T-helper 17 cell (primary cell): ENCODE results near the gene CYP2E1. TPM values are rescaled to one million over a fixed set of nuclear protein-coding genes. Genes with fewer than 3 reads are reported as not detected.
"Not testable (repeated sequence)": the region's sequence is repeated elsewhere in the genome, so short reads cannot be mapped to it uniquely, and the experiment has no call there.

Source experiments
- ATAC-seq: fragments of 150-1000 bp; cut with Tn5 transposase; 2 replicates; pipeline ENCODE4 v1.10.0; 2021; ENCODE audit warnings: mild to moderate bottlenecking, moderate library complexity
- DNase-seq, 3 donors: peaks; one replicate each; pipeline versions ENCODE4 v3.0.0 to v3.0.0-alpha.2; 2020 to 2021
- H3K9me3 ChIP-seq: one replicate; pipeline ENCODE4 v1.7.0; 2013; ENCODE audit warnings: low read length, mild to moderate bottlenecking; ENCODE audit not compliant: control insufficient read depth, poor library complexity, severe bottlenecking
- H3K27ac Mint-ChIP-seq: one replicate; pipeline ENCODE4 v1.8.0; 2022; ENCODE audit warnings: mild to moderate bottlenecking, moderate library complexity, mixed read lengths
- H3K27me3 Mint-ChIP-seq: one replicate; pipeline ENCODE4 v1.8.0; 2022; ENCODE audit warnings: mixed read lengths
- H3K36me3 Mint-ChIP-seq: one replicate; pipeline ENCODE4 v1.8.0; 2022; ENCODE audit warnings: low read depth, mixed read lengths
- H3K4me1 Mint-ChIP-seq: one replicate; pipeline ENCODE4 v1.8.0; 2022; ENCODE audit warnings: mild to moderate bottlenecking, mixed read lengths
- H3K4me3 Mint-ChIP-seq: one replicate; pipeline ENCODE4 v1.8.0; 2022; ENCODE audit warnings: mild to moderate bottlenecking, moderate library complexity, mixed read lengths
- total RNA-seq, 4 donors: library from RNA in 2 of 4; stranded (reverse) in 2 of 4; gene quantifications; one replicate each; pipeline ENCODE4 v1.2.3 and lab custom pipeline; 2022 to 2026

The CYP2E1 gene
- total RNA-seq, 2 donors from 2014 or later, result 12.3 to 14.5 TPM

DNA sequence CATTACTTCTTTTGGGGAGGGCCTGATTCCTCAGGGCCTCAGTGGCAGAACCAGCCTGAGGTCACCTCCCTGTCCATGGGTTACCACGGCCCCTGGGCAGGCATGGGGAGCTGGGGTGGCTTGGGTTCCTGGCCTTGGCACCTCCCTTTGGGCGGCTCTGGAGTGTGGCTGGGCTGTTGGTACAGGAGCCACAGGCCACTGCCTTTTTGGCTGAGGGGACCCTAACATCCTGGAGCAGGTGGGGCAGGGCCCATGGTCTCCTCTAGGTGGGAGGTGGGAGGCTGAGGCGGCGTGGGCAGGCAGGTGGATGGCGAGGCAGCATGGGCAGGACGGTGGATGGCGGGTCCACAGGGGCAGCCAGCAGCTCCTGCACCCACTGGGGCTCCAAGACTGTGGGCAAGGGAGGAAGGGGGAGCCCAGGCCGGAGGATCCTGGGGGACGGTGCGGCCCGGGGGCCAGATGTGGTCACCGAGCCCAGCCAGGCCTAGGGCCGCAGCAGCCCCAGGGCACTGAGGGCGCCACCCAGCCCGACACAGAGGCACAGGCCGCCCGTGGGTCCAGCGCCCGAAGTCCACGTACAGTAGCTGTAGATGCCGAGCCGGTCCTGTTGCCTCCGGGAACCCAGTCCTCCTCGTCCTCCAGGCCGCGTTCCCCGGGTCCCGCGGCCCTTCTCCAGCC is 40.6 kb downstream of the CYP2E1 start:
- Mint-ChIP-seq H3K27me3 (peaks cover 15% of the 10 kb centered on the region), H3K36me3 (no peaks in the 10 kb centered on the region), H3K4me1 (no peaks in the 10 kb centered on the region), H3K27ac (no peak overlapping the region), H3K4me3 (no peak overlapping the region)
- H3K9me3 ChIP-seq, result no peaks in the 10 kb centered on the region
- DNase-seq, result no peak
- no peak for ATAC-seq

DNA sequence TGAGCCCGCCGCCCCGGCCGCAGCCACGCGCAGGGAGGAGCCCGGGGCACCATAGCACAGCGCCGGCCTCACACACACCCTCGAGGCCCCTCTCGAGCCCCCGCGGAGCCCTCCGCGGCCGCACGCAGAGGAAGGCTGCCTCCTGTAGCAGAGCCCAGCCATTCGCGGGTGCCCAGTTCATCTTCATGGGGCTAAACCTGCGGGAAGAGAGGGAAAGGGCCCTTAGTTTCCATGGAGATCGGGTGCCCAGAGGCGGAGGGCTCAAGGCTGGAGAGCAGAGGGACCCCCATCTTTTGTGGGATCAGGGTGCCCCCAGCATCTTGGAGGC is 41.1 kb downstream of the CYP2E1 start:
- H3K27ac Mint-ChIP-seq, result no peak overlapping the region
- ATAC-seq (no peak), DNase-seq (no peak)
- peaks cover 15% of the 10 kb centered on the region for H3K27me3 Mint-ChIP-seq
- H3K4me3 Mint-ChIP-seq, result no peak overlapping the region
- H3K4me1 Mint-ChIP-seq, result no peaks in the 10 kb centered on the region
- H3K36me3 Mint-ChIP-seq, result no peaks in the 10 kb centered on the region
- no peaks in the 10 kb centered on the region for H3K9me3 ChIP-seq

DNA sequence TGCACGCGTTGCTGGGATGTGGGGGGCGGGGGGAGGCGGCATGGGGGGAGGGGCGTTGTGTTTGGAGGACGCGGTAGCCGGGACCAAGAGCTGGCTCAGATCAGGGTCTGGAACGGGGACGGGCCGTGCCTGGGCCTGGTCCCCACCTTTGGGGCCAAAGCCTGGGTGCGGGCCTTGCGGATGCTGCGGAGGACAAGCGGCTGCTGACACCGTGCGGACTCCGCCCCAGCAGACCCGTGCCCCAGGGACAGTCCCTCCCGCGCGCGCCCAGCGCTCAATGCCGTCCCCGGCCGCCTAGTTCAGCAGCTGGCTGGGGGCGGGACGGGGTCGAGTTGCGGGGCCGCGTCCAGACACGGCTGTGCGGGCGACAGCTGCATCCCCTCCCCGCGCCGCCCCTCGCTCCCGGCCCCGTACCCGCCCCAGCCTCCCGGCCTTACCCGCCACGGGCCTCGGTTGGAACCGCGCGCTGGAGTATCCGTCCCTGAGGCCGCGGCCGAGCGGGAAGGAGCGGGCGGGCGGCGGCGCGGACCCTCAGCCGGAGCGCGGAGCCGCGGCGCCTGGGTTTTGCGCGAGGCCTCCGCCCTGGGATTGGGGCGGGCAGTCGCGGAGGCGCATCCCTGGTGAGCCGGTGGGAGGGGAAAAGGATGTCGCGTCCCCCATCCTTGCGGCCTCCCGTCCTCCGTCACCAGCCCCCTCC is 41.8 kb downstream of the CYP2E1 start:
- ATAC-seq, H3K9me3 ChIP-seq, H3K27ac Mint-ChIP-seq, H3K36me3 Mint-ChIP-seq, H3K4me3 Mint-ChIP-seq, DNase-seq, H3K4me1 Mint-ChIP-seq: not testable (repeated sequence)
- peaks cover 14% of the 10 kb centered on the region for H3K27me3 Mint-ChIP-seq

DNA sequence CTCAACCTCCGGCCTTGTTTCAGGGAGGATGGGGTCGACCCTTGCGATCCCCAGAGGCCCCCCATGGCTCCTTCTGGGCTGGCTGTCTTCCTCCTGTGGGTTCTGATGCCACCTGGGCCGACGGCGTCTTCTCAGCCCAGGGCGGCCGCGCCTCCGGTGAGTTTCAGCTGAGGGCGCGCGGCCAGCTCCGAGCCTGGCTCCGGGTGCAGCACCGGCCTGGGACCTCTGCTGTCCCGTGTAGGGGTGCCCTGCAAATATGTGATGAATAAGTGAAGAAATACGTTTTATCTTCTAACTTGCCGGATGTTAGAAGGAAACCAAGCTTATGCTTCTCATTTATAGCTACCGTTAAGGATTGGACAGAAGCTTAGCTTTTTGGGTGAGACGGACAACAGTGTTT is 42.6 kb downstream of the CYP2E1 start:
- not testable (repeated sequence) for H3K4me1 Mint-ChIP-seq, H3K27ac Mint-ChIP-seq, H3K36me3 Mint-ChIP-seq, H3K27me3 Mint-ChIP-seq, H3K9me3 ChIP-seq, DNase-seq, ATAC-seq
- peak overlapping the region; percentile 34 for H3K4me3 Mint-ChIP-seq

DNA sequence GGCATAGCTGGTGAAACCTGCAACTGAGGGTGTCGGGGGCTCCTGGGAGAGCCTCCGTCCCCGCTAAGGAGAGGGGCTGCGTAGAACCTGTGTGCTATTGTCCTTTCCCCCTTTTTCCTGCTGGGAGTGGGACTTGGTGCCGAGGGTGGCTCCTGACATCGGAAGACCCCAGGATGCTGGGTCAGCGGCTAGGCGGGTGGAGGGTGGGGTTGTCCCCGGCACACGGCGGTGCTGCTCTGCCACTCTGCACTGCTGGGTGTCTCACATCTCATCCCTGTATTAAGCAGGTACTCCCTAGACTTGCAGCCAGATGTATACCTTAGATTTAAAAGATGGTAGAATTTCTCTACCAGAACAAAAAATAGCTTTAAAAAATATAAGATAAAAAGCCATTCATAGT is 44.9 kb downstream of the CYP2E1 start:
- H3K4me3 Mint-ChIP-seq, H3K9me3 ChIP-seq, DNase-seq, ATAC-seq, H3K27ac Mint-ChIP-seq, H3K36me3 Mint-ChIP-seq, H3K27me3 Mint-ChIP-seq, H3K4me1 Mint-ChIP-seq: not testable (repeated sequence)

DNA sequence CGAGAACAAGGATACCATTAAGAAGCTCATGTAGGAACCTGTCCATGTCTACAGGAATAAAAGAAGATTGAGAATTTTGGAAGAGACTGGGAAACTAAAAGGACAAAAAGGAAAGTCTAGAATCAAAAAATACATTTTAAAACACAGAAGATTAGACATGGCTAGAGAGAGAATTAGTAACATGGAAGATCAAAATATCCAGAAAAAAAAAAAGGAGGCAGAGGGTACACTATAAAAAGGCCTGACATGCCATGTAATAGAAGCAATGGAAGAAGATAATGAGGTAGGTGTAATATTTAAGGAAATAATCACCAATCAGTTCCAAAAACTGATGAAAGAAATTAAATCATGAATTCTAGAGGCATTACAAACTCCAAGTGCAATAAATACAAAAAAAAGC is 46.3 kb downstream of the CYP2E1 start:
- not testable (repeated sequence) for DNase-seq, H3K9me3 ChIP-seq, H3K4me3 Mint-ChIP-seq, H3K36me3 Mint-ChIP-seq, ATAC-seq, H3K4me1 Mint-ChIP-seq, H3K27me3 Mint-ChIP-seq, H3K27ac Mint-ChIP-seq

DNA sequence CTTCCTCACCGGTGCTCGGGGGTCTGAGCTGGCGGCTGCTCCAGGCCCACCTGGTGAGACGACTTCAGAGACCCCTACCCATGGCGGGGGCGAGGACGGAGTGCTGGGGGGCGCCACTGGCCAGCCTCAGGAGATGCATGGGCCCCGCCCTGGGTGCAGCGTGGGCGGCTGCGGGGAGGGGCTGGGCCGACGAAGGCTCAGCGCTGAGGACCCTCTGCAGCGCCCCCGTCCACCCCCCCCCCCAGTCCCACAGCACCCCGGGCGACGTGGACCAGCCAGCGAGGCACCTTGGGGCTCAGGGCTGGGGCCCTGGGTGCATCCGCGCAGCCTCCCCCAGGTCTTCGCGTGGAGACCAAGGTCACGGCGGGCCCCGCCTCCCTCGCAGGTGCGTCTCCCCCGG is 49.9 kb downstream of the CYP2E1 start:
- H3K27me3 Mint-ChIP-seq, result peaks cover 12% of the 10 kb centered on the region
- H3K36me3 Mint-ChIP-seq, H3K9me3 ChIP-seq, H3K27ac Mint-ChIP-seq, H3K4me1 Mint-ChIP-seq, DNase-seq, ATAC-seq, H3K4me3 Mint-ChIP-seq: not testable (repeated sequence)

Other genes with a start within 250 kb of the CYP2E1 start
- 10 to 100 TPM; 73.6 to 75.4 TPM for gene TUBGCP2, start 218.5 kb upstream of the CYP2E1 start, total RNA-seq
- 10 to 100 TPM; 28.1 to 33.2 TPM for gene ZNF511, start 218.4 kb upstream of the CYP2E1 start, total RNA-seq
- 1 to 10 TPM in 1 of 2 donors, under 1 TPM in 1; 0.96 to 1.9 TPM for gene CALY, start 190.5 kb upstream of the CYP2E1 start, total RNA-seq
- gene PRAP1, start 180.0 kb upstream of the CYP2E1 start, total RNA-seq, result not detected
- gene FUOM, start 169.3 kb upstream of the CYP2E1 start, total RNA-seq, result 1 to 10 TPM; 6.3 to 9.1 TPM
- 10 to 100 TPM; 18.2 to 20.2 TPM for gene ECHS1, start 154.0 kb upstream of the CYP2E1 start, total RNA-seq
- 1 to 10 TPM; 3.5 to 6.3 TPM for gene PAOX, start 148.1 kb upstream of the CYP2E1 start, total RNA-seq
- 10 to 100 TPM; 48.7 to 51.2 TPM for gene MTG1, start 133.2 kb upstream of the CYP2E1 start, total RNA-seq
- not detected for gene SPRN, start 102.7 kb upstream of the CYP2E1 start, total RNA-seq
- 10 to 100 TPM; 20.6 to 38.6 TPM for gene SCART1, start 73.4 kb upstream of the CYP2E1 start, total RNA-seq
- gene SYCE1, start 38.2 kb downstream of the CYP2E1 start, total RNA-seq, result under 1 TPM; 0.15 to 0.39 TPM
- gene FRG2B, start 99.4 kb downstream of the CYP2E1 start, total RNA-seq, result not detected